Ramos (cell line): Measurements from ENCODE around the gene SRRM3.
"Not testable (repeated sequence)": the region's sequence is repeated elsewhere in the genome, so short reads cannot be mapped to it uniquely, and the experiment has no call there.

Experiments
- in situ Hi-C: fragments of 300-500 bp; cut with MboI; formaldehyde crosslinking; loops from one replicate; pipeline ENCODE4 v1.14.3; 2022; ENCODE audit warnings: low sequenced_read_pairs; ENCODE audit not compliant: unreplicated experiment

The SRRM3 gene

GRCh38 chr7:76225951-76226350, 24.3 kb downstream of the SRRM3 start:
- in situ Hi-C loops, result no loop called here

DNA sequence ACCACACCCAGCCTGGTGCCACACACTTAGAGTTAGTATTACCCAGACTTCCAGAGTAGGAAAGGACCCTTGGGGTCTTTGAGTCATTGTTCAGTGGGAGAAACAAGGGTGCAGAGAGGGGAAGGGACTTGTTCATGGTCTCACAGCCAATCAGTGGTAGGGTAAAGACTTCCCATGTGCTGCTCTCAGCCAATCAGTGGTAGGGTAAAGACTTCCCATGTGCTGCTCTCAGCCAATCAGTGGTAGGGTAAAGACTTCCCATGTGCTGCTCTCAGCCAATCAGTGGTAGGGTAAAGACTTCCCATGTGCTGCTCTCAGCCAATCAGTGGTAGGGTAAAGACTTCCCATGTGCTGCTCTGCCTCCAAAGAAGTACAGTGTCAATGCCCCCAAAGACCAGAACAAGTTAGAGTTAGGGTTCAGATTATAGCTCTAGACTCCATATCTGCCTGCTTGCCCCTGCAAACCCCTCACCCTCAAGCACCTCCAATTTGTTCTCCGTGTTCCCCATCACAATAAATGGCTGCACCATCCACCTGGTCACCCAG, 25.3 kb downstream of the SRRM3 start:
- in situ Hi-C loops, result not testable (repeated sequence)

DNA sequence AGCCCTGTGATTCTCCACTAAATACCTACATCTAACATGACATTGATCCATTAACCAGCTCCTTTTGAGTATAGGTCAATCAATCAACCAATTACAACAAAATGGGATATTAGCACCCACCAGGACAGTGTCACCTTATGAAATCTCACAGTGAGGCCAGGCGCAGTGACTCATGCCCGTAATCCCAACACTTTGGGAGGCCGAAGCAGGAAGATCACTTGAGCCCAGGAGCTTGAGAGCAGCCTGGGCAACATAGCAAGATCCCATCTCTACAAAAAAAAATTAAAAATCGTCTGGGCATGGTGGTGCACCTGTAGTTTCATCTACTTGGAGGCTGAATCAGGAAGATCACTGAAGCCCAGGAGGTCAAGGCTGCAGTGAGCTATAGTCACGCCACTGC, 28.5 kb downstream of the SRRM3 start:
- in situ Hi-C loops, result no loop called here

- in situ Hi-C loops, result no loop called here
Measured at GRCh38 chr7:76231071-76231470, 29.4 kb downstream of the SRRM3 start.

DNA sequence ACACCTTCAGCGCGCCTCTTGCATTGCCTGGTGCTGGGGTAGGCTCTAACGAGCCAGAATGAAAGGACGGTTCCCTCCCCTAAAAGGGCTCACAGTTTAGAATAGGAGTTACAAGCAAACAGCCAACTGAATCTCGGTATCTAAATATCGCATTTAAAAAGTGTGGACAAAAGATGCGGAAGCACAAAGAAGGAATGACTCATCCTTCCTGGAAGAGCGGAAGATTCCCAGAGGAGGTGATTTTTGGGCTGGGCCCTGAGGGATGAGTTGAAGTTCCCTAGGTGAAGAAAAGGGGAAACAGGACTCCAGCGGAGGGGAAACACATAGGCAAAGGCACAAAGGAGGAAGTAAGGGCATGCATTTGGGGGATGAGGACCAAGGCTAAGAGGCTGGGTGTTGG, 29.9 kb downstream of the SRRM3 start:
- in situ Hi-C loops, result no loop called here

- in situ Hi-C loops, result no loop called here
Measured at GRCh38 chr7:76232698-76233097, 31.0 kb downstream of the SRRM3 start.

DNA sequence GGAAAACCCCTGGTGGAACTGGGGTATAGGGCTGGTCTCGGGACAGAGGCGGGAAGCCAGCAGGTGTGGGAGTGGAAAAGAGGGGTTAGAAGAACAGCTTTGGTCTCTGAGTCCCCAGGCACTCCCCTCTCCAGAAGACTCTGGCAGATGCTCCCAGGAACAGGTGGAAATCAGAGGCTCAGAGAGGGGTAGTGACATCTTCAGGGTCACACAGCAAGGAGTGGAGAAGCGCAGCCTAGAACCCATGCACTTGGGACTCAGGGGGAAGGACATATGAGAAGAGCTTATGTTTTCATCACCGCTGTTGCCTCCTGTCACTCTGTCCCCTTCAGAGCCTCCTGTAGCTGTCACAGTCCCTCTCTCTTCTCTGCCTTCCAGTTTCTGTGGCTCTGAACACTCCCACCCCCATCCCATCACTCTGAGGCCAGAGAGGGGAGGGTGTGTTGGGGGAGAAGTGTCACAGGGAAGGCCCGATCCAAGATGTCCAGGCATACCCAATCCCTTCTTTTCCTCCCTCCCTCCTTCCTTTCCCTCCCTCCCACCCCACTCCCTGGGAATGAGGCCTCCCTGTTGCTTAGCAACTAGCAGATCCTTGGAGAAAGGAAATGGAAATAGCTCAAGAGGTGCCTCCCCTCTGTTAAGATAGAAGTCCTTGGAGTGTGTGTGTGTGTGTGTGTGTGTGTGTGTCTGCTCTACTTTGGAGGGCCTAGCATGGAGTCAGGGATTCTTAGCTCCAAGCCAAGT, 32.0 kb downstream of the SRRM3 start:
- in situ Hi-C loops, result no loop called here

GRCh38 chr7:76234282-76234584, 32.5 kb downstream of the SRRM3 start:
- in situ Hi-C loops, result no loop called here

DNA sequence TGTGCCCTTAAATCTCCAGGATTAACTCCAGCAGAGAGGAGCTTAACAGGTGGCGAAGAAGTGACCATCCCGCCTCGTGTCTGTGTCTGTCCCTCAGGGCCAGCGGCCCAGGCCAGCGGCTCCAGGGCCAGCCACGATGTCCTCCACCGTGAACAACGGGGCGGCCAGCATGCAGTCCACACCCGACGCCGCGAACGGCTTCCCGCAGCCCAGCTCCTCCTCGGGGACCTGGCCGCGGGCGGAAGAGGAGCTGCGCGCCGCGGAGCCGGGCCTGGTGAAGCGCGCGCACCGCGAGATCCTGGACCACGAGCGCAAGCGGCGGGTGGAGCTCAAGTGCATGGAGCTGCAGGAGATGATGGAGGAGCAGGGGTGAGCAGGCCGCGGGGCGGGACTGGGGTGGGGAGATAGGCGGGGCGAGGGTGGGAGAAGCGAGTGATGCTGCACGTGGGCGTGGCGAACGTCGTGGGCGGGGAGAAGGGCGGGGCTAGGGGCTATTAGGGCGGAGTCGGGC, 33.3 kb downstream of the SRRM3 start:
- in situ Hi-C loops, result no loop called here

- in situ Hi-C loops, result no loop called here
Measured at GRCh38 chr7:76236224-76236623, 34.5 kb downstream of the SRRM3 start.

GRCh38 chr7:76238326-76238725, 36.6 kb downstream of the SRRM3 start:
- in situ Hi-C loops, result no loop called here

DNA sequence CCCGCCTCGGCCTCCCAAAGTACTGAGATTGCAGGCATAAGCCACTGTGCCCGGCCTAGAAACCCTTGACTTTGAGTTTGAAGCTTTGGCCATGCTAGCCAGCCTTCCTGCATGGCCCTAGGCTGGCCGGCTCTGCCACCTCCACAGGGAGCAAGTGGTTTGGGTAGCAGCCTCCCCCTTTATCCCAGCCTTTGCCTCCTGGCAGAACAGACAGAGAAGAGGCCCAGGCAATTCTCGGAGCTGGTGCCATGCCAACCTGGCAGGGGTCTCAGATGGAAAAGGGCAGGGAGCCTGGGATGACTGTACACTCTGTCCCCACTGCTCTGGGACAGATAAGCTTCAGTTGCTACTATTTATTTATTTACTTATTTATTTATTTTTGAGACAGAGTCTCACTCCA, 39.4 kb downstream of the SRRM3 start:
- in situ Hi-C loops, result no loop called here

- in situ Hi-C loops, result not testable (repeated sequence)
Measured at GRCh38 chr7:76242517-76243063, 40.9 kb downstream of the SRRM3 start.

DNA sequence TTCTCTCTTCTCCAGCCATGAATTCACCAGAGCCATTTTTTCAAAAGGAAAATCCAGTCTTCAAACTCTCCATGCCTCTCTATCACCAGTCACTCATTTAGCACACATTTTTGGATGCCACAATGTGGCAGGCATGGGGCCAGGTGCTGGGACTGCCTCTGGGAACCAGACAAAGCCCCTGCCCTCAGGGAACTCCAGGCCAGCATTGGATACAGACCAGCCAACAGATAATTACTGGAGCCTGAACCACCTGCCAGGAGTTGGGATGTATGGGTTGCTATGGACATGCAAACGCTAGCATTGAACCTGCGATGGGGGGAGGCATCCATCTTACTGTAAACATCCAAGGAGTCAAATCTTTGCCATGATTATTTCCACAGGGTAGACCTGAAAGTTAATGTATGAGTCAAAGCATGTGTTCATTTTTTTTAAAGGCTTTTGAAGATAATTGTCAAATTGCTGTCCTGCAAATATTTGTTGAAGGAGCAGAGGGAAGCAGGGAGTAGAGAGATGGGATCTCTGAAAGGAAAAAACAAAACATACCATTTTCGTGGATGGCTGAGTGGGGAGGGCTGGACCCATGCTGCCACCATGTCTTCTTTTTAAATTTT, 43.2 kb downstream of the SRRM3 start:
- in situ Hi-C loops, result no loop called here

- in situ Hi-C loops, result no loop called here
Measured at GRCh38 chr7:76246804-76247389, 45.2 kb downstream of the SRRM3 start.

- in situ Hi-C loops, result no loop called here
Measured at GRCh38 chr7:76247938-76248337, 46.2 kb downstream of the SRRM3 start.

DNA sequence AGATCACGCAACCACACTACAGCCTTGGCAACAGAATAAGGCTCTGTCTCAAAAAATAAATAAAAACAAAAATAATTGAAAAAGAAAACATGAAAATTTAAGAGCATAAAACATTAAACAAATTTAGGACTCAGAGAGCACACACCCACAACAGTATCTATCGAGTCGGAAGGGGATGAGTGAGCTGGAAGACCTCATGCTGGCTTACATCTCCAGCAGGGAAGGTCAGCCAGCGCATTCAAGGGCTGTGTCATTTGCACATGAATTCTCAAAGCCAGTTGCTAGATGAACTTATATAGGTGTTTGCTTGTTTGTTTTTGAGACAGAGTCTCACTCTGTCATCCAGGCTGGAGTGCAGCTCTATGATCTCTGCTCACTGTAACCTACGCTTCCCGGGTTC, 50.3 kb downstream of the SRRM3 start:
- in situ Hi-C loops, result no loop called here

GRCh38 chr7:76254781-76255180, 53.1 kb downstream of the SRRM3 start:
- in situ Hi-C loops, result no loop called here

DNA sequence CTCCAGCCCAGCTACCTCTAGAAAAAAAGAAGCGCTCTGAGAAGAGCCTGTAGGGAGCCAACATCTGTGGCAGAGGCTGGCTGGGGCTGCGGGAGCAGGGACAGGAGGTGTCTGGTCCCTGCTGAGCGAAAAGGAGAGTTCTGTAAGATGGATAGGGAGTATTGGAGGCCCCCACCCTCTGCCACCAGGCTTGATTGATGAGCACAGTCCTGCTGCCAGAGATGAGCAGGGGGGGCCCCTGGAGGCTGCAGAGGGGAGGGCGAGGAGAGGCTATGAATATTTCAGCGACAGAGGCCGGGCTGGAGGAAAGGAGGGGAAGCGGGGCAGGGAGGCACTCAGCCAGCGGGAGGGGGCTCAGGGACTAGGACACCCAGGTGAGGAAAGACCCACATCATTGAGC, 56.3 kb downstream of the SRRM3 start:
- in situ Hi-C loops, result no loop called here

- in situ Hi-C loops, result no loop called here
Measured at GRCh38 chr7:76259124-76260093, 57.7 kb downstream of the SRRM3 start.
